ENCODE measurements around the gene CHTF18. TPM values are rescaled to one million over a fixed set of nuclear protein-coding genes. Genes with fewer than 3 reads are reported as not detected.

The CHTF18 gene
- total and polyA plus RNA-seq, 2 donors (not counting 3 experiments of a cell fraction or from before 2014, with no cell fraction given), result 33.0 to 69.5 TPM

DNA sequence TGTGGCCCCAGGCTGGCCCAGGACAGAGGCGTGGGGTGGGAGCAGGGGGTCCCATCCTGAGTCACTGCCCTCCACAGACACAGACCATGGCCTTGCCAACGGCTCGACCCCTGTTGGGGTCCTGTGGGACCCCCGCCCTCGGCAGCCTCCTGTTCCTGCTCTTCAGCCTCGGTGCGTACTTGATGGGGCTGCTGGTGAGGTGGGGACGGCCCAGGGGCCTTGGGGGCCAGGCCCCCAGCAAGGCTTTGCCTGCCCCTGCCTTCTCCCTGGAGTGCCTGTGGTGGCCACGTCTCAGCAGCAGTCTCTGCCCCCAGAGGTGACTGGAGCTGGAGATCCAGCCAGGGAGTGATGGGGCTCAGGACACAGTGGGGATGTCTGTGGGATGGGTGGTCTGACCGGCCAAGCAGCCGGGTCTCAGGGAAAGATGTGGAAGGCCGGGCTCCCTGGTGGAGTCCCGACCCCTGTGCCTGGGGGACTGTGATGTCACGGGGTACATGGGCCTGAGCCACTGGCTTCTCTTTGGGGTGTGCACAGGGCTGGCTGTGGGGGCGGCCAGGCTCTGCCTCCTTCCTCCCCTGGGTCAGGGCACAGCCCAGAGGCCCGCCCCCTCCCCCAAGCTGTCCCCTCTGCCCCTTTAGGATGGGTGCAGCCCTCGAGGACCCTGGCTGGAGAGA lies 25.7 kb upstream of the CHTF18 start:
- Histone ChIP-seq H4K20me1 (replicated peaks; ENCODE audit: control insufficient read depth, extremely low read depth, insufficient read depth, low read length) (no peaks in the 10 kb centered on the region), H3K9me1 (replicated peaks; ENCODE audit: control insufficient read depth, extremely low read depth, insufficient read depth, low read length) (no peaks in the 10 kb centered on the region), H3K9ac (replicated peaks; ENCODE audit: extremely low read depth, insufficient read depth, low read length) (no peak overlapping the region), H3K36me3 (ENCODE audit: control insufficient read depth in 2 of 2, extremely low read depth in 1 of 2, insufficient read depth in 2 of 2, low read length in 2 of 2) (no peaks in the 10 kb centered on the region), H3K79me2 (ENCODE audit: control insufficient read depth, insufficient read depth, low read length) (no peaks in the 10 kb centered on the region), H2AFZ (ENCODE audit: low read depth, low read length) (no peak overlapping the region), H3K4me2 (ENCODE audit: insufficient read depth, low read length) (no peak overlapping the region), H3K4me3 (replicated peaks in 1 of 3; ENCODE audit: insufficient read depth in 1 of 3, low read depth in 1 of 3, low read length in 3 of 3) (no peak overlapping the region), H3K9me3 (replicated peaks; ENCODE audit: control insufficient read depth, insufficient read depth, low read length) (no peaks in the 10 kb centered on the region), H3K27me3 (ENCODE audit: control insufficient read depth in 2 of 2, insufficient read depth in 2 of 2, low read length in 2 of 2) (no peaks in the 10 kb centered on the region), H3K27ac (ENCODE audit: insufficient read depth, low read depth, low read length) (no peak overlapping the region), H3K4me1 (ENCODE audit: control insufficient read depth, extremely low read depth, insufficient read depth, low read length) (no peaks in the 10 kb centered on the region)
- CTCF ChIA-PET, result no interaction called here
- no peak for TF ChIP-seq MYC (IDR thresholded peaks at IDR 0.05; ENCODE audit: low read depth, low read length)
- TF ChIP-seq EZH2 (IDR thresholded peaks at IDR 0.05; ENCODE audit: borderline replicate concordance, low read depth, low read length, severe bottlenecking), result no peak
- TF ChIP-seq, protein P1, sequence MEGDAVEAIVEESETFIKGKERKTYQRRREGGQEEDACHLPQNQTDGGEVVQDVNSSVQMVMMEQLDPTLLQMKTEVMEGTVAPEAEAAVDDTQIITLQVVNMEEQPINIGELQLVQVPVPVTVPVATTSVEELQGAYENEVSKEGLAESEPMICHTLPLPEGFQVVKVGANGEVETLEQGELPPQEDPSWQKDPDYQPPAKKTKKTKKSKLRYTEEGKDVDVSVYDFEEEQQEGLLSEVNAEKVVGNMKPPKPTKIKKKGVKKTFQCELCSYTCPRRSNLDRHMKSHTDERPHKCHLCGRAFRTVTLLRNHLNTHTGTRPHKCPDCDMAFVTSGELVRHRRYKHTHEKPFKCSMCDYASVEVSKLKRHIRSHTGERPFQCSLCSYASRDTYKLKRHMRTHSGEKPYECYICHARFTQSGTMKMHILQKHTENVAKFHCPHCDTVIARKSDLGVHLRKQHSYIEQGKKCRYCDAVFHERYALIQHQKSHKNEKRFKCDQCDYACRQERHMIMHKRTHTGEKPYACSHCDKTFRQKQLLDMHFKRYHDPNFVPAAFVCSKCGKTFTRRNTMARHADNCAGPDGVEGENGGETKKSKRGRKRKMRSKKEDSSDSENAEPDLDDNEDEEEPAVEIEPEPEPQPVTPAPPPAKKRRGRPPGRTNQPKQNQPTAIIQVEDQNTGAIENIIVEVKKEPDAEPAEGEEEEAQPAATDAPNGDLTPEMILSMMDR (IDR thresholded peaks at IDR 0.05; ENCODE audit: extremely low read depth in 1 of 2, insufficient read depth in 1 of 2, low read depth in 1 of 2, low read length in 2 of 2), result no peak
- no peak for TF ChIP-seq GATA2 (IDR thresholded peaks at IDR 0.05; ENCODE audit: insufficient read depth, insufficient read length, low read depth, low read length)
- TF ChIP-seq, protein P2, sequence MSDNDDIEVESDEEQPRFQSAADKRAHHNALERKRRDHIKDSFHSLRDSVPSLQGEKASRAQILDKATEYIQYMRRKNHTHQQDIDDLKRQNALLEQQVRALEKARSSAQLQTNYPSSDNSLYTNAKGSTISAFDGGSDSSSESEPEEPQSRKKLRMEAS (IDR thresholded peaks at IDR 0.05; ENCODE audit: insufficient read depth, insufficient read length), result no peak
- TF ChIP-seq POLR2AphosphoS5 (IDR thresholded peaks at IDR 0.05; ENCODE audit: insufficient read depth, low read depth, low read length), result no peak
- POLR2A ChIA-PET, result no interaction called here
- FAIRE-seq (no peak), DNase-seq (ENCODE audit: low read depth, low spot score) (no peak)
- dilution Hi-C loops (cut with MboI; ENCODE audit: extremely low pct_ligation_motif_present, low sequenced_read_pairs) (no loop called here), intact Hi-C loops (cut with micrococcal nuclease) (no loop called here)
- no TSS peak for BruUV-seq (replicated peaks)

Measured in endothelial cell of umbilical vein (primary cell).